Spleen (tissue), 11 donors: ENCODE data around the gene NLGN1. TPM values are rescaled to one million over a fixed set of nuclear protein-coding genes. Genes with fewer than 3 reads are reported as not detected.

ENCODE experiments used
- DNase-seq: peaks from one replicate; pipeline ENCODE4 v3.0.0-alpha.2; 2020
- H3K27ac ChIP-seq, 8 donors: fragments of 200-600 bp; sonication (generic) in 7 of 8; 1 replicate in 4 of 8; 2 replicates in 4 of 8; pipeline versions ENCODE4 v1.5.0 to v1.8.0; 2016 to 2021; ENCODE audit warnings: inconsistent platforms in 4 of 8, mild to moderate bottlenecking in 4 of 8, moderate library complexity in 1 of 8
- H3K27me3 ChIP-seq, 7 donors: fragments of 200-600 bp; sonication (generic) in 6 of 7; replicated peaks in 1 of 7; 1 replicate in 4 of 7; 2 replicates in 3 of 7; pipeline versions ENCODE4 v1.5.0 to v1.8.0; 2016 to 2021; ENCODE audit warnings: inconsistent platforms in 3 of 7, mild to moderate bottlenecking in 1 of 7
- H3K36me3 ChIP-seq, 6 donors: fragments of 200-600 bp; sonication (generic) in 5 of 6; 1 replicate in 4 of 6; 2 replicates in 2 of 6; pipeline versions ENCODE4 v1.5.0 to v1.8.0; 2016 to 2021; ENCODE audit warnings: inconsistent platforms in 2 of 6
- H3K4me1 ChIP-seq, 6 donors: fragments of 200-600 bp; sonication (generic) in 5 of 6; 1 replicate in 3 of 6; 2 replicates in 3 of 6; pipeline versions ENCODE4 v1.5.0 to v1.8.0; 2016 to 2021; ENCODE audit warnings: inconsistent platforms in 3 of 6
- H3K4me3 ChIP-seq, 8 donors: fragments of 200-600 bp; sonication (generic) in 7 of 8; 1 replicate in 4 of 8; 2 replicates in 4 of 8; pipeline versions ENCODE4 v1.5.0 to v1.8.0; 2016 to 2021; ENCODE audit warnings: inconsistent platforms in 4 of 8, mild to moderate bottlenecking in 4 of 8, moderate library complexity in 2 of 8
- H3K9me3 ChIP-seq, 8 donors: fragments of 200-600 bp; sonication (generic) in 7 of 8; 1 replicate in 4 of 8; 2 replicates in 4 of 8; pipeline versions ENCODE4 v1.5.0 to v1.8.0; 2016 to 2021; ENCODE audit warnings: inconsistent platforms in 4 of 8
- POLR2A ChIP-seq, 3 donors: fragments of 450-650 bp; IDR thresholded peaks; one replicate each; pipeline ENCODE4 v1.5.1; 2017; ENCODE audit warnings: antibody characterized with exemption in 3 of 3, mild to moderate bottlenecking in 1 of 3
- POLR2AphosphoS5 ChIP-seq, 3 donors: sonication (generic); formaldehyde crosslinking; IDR thresholded peaks; one replicate each; pipeline ENCODE4 v1.5.1; 2017; ENCODE audit warnings: antibody characterized with exemption in 3 of 3
- WGBS, 5 donors: extraction: QIAGEN DNeasy Blood & Tissue Kit in 3 of 5; methylation state at CpG; one replicate each; pipeline versions ENCODE4 v1.1.5 to v1.1.7; 2013 to 2018; 5-methylcytosine and 5-hydroxymethylcytosine counted together
- intact Hi-C: fragments of 100-400 bp; cut with DNase I; formaldehyde crosslinking; loops from one replicate; pipeline ENCODE4 v1.15.0; 2023; ENCODE audit warnings: low total_unique reads
- polyA plus RNA-seq, 3 donors: library from polyadenylated mRNA; stranded (reverse); fragments of 200-250 nt; gene quantifications; one replicate each; pipeline ENCODE4 v1.2.1, GENCODE V29; 2013
- total RNA-seq, 7 donors: library from RNA; depleted of rRNA in 3 of 7; stranded (reverse); fragments of >200 nt in 3 of 7; fragmentation: NEBNext Ultra II Directional in 4 of 7; extraction: Animal tissue kit (Norgen Biotek cat#: 25700) in 4 of 7; gene quantifications; one replicate each; pipeline versions ENCODE4 v1.1.0 to v1.2.1, GENCODE V29; 2016 to 2021
- TF ChIP-seq, protein P1 (sequence below), 11 experiments: fragments of 200-600 bp in 7 of 11; fragments of 450-650 bp in 4 of 11; sonication (generic) in 4 of 11; IDR thresholded peaks in 8 of 11; conservative IDR thresholded peaks in 3 of 11; 1 replicate in 7 of 11; 2 replicates in 4 of 11; pipeline versions ENCODE4 v1.4.0 to v1.8.0; 2016 to 2021; ENCODE audit warnings: antibody characterized with exemption in 11 of 11, inconsistent platforms in 4 of 11, mild to moderate bottlenecking in 1 of 11
- donor health status: healthy with polysubstance abuse.
- donor health status: DM: no; HTN: no; CAD: no; lungs with moderate emphysema.
- donor health status: DM: no; HTN: no; CAD: no.
- donor health status: Bipolar disorder and iron deficiency.
- donor health status: healthy.
- donor health status: DM: no; HTN: no; CAD: no.
- donor health status: DM: yes; HTN: yes; CAD: no.

Gene NLGN1
- total and polyA plus RNA-seq, 10 donors, result 0.03 to 0.13 (median 0.03) TPM; not detected in 7

DNA sequence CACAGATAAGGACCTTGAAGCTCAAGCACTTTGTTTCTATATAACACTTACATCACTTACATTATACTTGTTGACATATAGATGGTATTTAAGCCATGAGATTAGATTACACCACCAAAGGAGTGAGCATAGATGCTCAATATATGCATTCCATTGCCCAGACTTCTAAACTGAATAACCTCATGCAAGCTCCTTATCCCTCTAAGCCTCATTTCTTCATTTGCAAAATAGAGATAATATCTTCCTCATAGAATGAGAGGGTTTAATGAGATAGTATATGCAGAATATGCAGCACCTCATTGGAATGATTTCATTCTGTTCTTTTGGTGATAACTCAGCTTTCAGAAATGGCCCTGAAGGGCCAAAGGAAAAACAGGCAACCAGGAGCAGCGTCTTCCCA, 18.5 kb downstream of the NLGN1 start:
- Histone ChIP-seq H3K36me3 (no peaks in the 10 kb centered on the region), H3K4me3 (no peak overlapping the region), H3K4me1 (no peaks in the 10 kb centered on the region), H3K9me3 (peaks cover 0 to 4% (median 0%) of the 10 kb centered on the region in 8 donors), H3K27ac (no peak overlapping the region), H3K27me3 (no peaks in the 10 kb centered on the region)
- WGBS, 5 donors, result 75 to 89% (median 76%) methylated on average over 1 of the region's 1 CpG
- TF ChIP-seq, protein P1, sequence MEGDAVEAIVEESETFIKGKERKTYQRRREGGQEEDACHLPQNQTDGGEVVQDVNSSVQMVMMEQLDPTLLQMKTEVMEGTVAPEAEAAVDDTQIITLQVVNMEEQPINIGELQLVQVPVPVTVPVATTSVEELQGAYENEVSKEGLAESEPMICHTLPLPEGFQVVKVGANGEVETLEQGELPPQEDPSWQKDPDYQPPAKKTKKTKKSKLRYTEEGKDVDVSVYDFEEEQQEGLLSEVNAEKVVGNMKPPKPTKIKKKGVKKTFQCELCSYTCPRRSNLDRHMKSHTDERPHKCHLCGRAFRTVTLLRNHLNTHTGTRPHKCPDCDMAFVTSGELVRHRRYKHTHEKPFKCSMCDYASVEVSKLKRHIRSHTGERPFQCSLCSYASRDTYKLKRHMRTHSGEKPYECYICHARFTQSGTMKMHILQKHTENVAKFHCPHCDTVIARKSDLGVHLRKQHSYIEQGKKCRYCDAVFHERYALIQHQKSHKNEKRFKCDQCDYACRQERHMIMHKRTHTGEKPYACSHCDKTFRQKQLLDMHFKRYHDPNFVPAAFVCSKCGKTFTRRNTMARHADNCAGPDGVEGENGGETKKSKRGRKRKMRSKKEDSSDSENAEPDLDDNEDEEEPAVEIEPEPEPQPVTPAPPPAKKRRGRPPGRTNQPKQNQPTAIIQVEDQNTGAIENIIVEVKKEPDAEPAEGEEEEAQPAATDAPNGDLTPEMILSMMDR (IDR thresholded peaks at IDR 0.05 in 8 of 11, conservative IDR thresholded peaks at IDR 0.05 in 3 of 11), result no peak
- TF ChIP-seq POLR2AphosphoS5 (IDR thresholded peaks at IDR 0.05) (no peak), POLR2A (IDR thresholded peaks at IDR 0.05) (no peak)
- intact Hi-C loops, result no loop called here
- DNase-seq, result no peak

DNA sequence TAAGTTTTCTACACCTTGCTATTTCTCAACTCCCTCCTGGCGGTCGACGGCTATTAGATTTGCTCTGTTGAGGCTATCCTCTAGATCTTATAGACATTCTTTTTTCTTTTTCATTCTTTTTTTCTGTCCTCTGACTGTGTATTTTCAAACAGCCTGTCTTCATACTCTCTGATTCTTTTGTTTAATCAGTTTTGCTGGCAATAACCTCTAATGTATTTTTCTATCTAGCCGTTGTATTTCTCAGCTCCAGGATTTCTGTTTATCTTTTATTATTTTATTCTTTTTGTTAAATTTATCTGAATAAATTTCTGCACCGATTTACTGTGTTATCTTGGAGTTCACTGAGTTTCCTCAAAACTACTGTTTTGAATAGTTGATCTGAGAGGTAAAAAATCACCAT, 31.5 kb downstream of the NLGN1 start:
- WGBS, 5 donors, result 84 to 90% (median 88%) methylated on average over 5 of the region's 5 CpGs
- no peaks in the 10 kb centered on the region for H3K27me3 ChIP-seq
- no peak overlapping the region for H3K4me3 ChIP-seq
- no peak for DNase-seq
- H3K36me3 ChIP-seq, result no peaks in the 10 kb centered on the region
- no peak overlapping the region for H3K27ac ChIP-seq
- no peaks in the 10 kb centered on the region for H3K4me1 ChIP-seq
- intact Hi-C loops, result no loop called here
- no peak for TF ChIP-seq POLR2A (IDR thresholded peaks at IDR 0.05)
- TF ChIP-seq, protein P1 (IDR thresholded peaks at IDR 0.05 in 8 of 11, conservative IDR thresholded peaks at IDR 0.05 in 3 of 11), result no peak
- no peak for TF ChIP-seq POLR2AphosphoS5 (IDR thresholded peaks at IDR 0.05)
- peaks cover 0 to 55% (median 37%) of the 10 kb centered on the region in 8 donors for H3K9me3 ChIP-seq

DNA sequence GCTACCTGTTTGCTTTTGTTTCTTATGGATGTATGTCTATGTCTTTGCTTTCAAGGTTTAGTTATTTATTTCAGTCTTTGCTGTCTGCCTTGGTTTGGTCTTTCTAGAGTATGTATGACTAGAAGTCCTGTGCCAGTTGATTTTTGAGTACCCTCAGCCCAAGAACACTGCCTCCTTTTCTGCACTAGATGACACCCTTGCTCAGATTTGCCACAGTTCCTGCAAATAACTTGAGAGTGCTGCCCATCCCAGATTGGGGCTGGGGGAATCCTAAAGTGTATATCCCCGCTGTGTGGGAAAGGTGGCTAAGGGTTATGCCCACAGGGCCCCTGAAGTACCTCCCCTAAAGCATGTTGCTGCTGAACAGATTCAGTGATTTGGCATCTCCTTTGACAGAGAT, 32.0 kb downstream of the NLGN1 start:
- H3K27ac ChIP-seq, result no peak overlapping the region
- intact Hi-C loops, result no loop called here

DNA sequence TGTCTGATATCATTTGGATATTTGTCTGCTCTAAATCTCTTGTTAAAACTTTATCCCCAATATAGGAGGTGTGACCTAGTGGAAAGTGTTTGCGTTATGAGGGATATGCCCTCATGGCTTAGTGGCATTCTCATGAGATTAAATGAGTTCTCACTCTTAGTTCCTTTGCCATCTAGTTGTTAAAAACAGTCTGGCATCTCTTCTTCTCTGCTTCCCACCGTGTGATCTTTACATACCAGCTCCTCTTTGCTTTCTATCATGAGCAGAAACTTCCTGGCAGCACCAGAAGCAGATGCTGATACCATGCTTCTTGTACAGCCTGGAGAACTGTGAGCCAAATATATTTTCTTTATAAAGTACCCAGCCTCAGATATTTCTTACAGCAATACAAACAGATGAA, 33.0 kb downstream of the NLGN1 start:
- WGBS, 5 donors, result 63 to 74% (median 68%) methylated on average over 2 of the region's 2 CpGs
- DNase-seq, result no peak
- Histone ChIP-seq H3K36me3 (no peaks in the 10 kb centered on the region), H3K4me1 (no peaks in the 10 kb centered on the region), H3K27me3 (no peaks in the 10 kb centered on the region), H3K9me3 (peaks cover 0 to 54% (median 37%) of the 10 kb centered on the region in 8 donors), H3K27ac (no peak overlapping the region), H3K4me3 (no peak overlapping the region)
- intact Hi-C loops, result no loop called here
- TF ChIP-seq POLR2AphosphoS5 (IDR thresholded peaks at IDR 0.05) (no peak), POLR2A (IDR thresholded peaks at IDR 0.05) (no peak)

More for the DNA sequence above, 32.0 kb downstream of the NLGN1 start:
- TF ChIP-seq POLR2A (IDR thresholded peaks at IDR 0.05) (no peak), POLR2AphosphoS5 (IDR thresholded peaks at IDR 0.05) (no peak)
- TF ChIP-seq, protein P1 (IDR thresholded peaks at IDR 0.05 in 8 of 11, conservative IDR thresholded peaks at IDR 0.05 in 3 of 11), result no peak
- H3K4me3 ChIP-seq, result no peak overlapping the region
- 57 to 95% (median 83%) methylated on average over 1 of the region's 1 CpG for WGBS, 5 donors
- no peaks in the 10 kb centered on the region for H3K27me3 ChIP-seq
- H3K9me3 ChIP-seq, result peaks cover 0 to 54% (median 37%) of the 10 kb centered on the region in 8 donors
- no peaks in the 10 kb centered on the region for H3K4me1 ChIP-seq
- DNase-seq, result no peak
- no peaks in the 10 kb centered on the region for H3K36me3 ChIP-seq

DNA sequence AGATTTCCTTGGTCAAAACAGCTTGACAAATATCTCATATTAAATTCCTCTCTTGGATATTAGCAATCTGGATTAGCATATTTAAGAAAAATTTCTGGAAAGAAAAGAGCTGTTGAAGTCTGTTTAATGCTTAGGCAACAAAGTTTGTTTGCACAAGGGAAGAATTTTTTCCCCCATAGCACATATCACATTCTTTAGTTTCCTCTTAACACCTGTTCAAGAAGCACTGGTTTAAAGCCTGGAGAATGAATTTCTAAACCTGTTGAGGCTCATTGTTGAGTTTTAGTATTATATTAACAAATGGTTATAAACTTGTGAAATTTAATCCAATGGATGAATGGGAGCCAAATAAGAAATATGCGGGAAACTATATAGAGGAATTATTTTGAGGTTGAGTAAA, 41.5 kb downstream of the NLGN1 start:
- no peaks in the 10 kb centered on the region for H3K4me1 ChIP-seq

More for the DNA sequence above, 41.5 kb downstream of the NLGN1 start:
- intact Hi-C loops, result no loop called here
- WGBS, 5 donors, result 88 to 97% (median 95%) methylated on average over 1 of the region's 1 CpG
- no peak for TF ChIP-seq POLR2AphosphoS5 (IDR thresholded peaks at IDR 0.05)
- H3K9me3 ChIP-seq, result no peaks in the 10 kb centered on the region
- H3K27ac ChIP-seq, result no peak overlapping the region
- no peak overlapping the region for H3K4me3 ChIP-seq
- no peaks in the 10 kb centered on the region for H3K27me3 ChIP-seq
- H3K36me3 ChIP-seq, result no peaks in the 10 kb centered on the region
- DNase-seq, result no peak
